ENCODE measurements around the gene PPP1R13B. TPM values are rescaled to one million over a fixed set of nuclear protein-coding genes. Genes with fewer than 3 reads are reported as not detected.

The PPP1R13B gene
- total RNA-seq, 1 experiment from 2014 or later: 16.2 TPM

DNA sequence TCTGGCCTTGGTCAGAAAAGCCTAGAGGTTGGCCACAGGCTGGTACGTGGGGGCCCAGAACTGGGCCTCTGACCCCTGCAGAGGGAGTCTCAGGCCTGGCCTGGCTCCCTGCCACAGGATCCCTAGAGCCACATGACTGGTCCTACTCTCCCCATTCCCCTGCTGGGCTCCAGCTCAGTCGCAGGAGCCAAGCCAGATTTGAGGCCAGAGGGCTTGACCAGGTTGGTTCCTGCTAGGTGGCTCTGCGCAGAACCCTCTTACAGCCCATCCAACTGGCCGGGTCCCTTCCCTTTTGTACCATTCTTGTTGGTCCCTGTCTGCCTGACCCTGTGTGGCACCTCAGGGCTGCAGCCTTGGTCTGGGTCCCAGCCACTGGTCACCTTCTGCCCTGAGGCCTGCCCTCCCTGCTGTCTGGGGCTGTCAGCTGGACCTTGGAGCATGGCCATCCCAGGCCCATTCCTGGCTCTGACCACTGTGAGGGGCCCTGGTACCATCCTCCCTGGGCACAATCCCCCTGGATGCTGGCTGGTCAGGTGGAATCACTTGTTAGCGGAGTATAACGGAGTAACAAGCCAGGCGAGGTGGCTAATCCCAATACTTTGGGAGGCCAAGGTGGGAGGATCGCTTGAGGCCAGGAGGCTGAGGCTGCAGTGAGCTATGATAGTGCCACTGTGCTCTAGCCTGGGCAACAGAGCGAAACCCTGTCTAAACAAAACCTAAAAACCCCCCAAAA, 22.9 kb upstream of the PPP1R13B start:
- Mint-ChIP-seq H3K9me3 (ENCODE audit: unreplicated experiment) (no peaks in the 10 kb centered on the region), H3K27ac (ENCODE audit: low read depth, unreplicated experiment) (no peak overlapping the region), H3K4me3 (ENCODE audit: unreplicated experiment) (no peak overlapping the region), H3K4me1 (ENCODE audit: insufficient read depth, unreplicated experiment) (peaks cover 21% of the 10 kb centered on the region), H3K27me3 (ENCODE audit: insufficient read depth, unreplicated experiment) (no peaks in the 10 kb centered on the region), H3K36me3 (ENCODE audit: insufficient read depth, unreplicated experiment) (no peaks in the 10 kb centered on the region)
- DNase-seq (ENCODE audit: unreplicated experiment): no peak
- BruUV-seq (replicated peaks): no TSS peak
- TF ChIP-seq, protein P1, sequence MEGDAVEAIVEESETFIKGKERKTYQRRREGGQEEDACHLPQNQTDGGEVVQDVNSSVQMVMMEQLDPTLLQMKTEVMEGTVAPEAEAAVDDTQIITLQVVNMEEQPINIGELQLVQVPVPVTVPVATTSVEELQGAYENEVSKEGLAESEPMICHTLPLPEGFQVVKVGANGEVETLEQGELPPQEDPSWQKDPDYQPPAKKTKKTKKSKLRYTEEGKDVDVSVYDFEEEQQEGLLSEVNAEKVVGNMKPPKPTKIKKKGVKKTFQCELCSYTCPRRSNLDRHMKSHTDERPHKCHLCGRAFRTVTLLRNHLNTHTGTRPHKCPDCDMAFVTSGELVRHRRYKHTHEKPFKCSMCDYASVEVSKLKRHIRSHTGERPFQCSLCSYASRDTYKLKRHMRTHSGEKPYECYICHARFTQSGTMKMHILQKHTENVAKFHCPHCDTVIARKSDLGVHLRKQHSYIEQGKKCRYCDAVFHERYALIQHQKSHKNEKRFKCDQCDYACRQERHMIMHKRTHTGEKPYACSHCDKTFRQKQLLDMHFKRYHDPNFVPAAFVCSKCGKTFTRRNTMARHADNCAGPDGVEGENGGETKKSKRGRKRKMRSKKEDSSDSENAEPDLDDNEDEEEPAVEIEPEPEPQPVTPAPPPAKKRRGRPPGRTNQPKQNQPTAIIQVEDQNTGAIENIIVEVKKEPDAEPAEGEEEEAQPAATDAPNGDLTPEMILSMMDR (IDR thresholded peaks at IDR 0.05; ENCODE audit: unreplicated experiment): no peak
- intact Hi-C loops (cut with micrococcal nuclease): no loop called here
- POLR2A ChIA-PET: interaction anchor here (0.7 kb wide), 1 partner anchor 82 kb away, joined by 3 read pairs; no protein-coding TSS in a partner anchor
- CTCF ChIA-PET: interaction anchor here (0.6 kb wide), 2 partner anchors 110 to 1024 kb away, joined by 3 read pairs; no protein-coding TSS in a partner anchor

DNA sequence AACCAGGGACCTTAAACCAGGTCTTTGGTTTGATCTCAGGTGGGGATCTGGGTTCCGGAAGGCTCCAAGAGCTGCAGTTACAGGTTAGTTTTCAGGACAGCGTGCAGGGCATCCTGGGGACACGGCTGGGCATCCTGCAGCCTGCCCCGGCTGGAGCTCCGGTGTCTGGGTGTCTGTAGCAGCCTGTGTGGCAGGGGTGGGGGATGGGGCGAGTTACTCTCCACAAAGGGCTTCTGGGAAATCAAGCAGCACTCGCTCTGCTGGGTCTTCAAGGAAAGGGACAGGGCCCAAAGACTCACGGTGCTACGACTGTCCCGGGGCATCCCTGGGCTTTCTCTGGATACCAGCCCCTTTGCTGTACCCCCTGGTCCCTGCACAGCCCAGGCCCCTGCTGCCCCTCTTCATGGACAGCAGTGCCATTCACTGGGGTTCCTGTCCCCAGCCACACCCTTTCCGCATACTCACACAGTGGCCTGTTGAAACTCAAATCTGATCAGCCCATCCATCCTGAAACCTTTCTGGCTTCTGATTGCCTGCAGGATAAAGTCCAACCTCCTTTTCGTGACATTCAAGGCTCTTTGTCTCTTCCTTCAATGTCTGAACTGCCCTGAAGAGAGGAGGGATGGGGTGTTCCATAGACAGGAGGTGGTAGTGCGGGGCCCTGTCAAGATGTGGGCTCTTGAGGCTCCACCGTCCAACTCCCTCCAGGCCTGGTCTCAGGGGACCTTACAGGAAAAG, 22.2 kb upstream of the PPP1R13B start:
- ChIA-PET POLR2A (interaction anchor here (0.9 to 2.7 kb wide), 2 partner anchors 23 to 52 kb away, joined by 3 to 16 read pairs; partner anchors contain the start of gene PPP1R13B), CTCF (no interaction called here)
- BruUV-seq (replicated peaks): no TSS peak
- DNase-seq (ENCODE audit: unreplicated experiment): no peak
- no peak overlapping the region for H3K27ac Mint-ChIP-seq (ENCODE audit: low read depth, unreplicated experiment)
- H3K27me3 Mint-ChIP-seq (ENCODE audit: insufficient read depth, unreplicated experiment): no peaks in the 10 kb centered on the region
- no peaks in the 10 kb centered on the region for H3K9me3 Mint-ChIP-seq (ENCODE audit: unreplicated experiment)
- H3K36me3 Mint-ChIP-seq (ENCODE audit: insufficient read depth, unreplicated experiment): no peaks in the 10 kb centered on the region
- peaks cover 21% of the 10 kb centered on the region for H3K4me1 Mint-ChIP-seq (ENCODE audit: insufficient read depth, unreplicated experiment)
- intact Hi-C loops (cut with micrococcal nuclease): no loop called here
- TF ChIP-seq, protein P1 (IDR thresholded peaks at IDR 0.05; ENCODE audit: unreplicated experiment): no peak
- H3K4me3 Mint-ChIP-seq (ENCODE audit: unreplicated experiment): no peak overlapping the region

DNA sequence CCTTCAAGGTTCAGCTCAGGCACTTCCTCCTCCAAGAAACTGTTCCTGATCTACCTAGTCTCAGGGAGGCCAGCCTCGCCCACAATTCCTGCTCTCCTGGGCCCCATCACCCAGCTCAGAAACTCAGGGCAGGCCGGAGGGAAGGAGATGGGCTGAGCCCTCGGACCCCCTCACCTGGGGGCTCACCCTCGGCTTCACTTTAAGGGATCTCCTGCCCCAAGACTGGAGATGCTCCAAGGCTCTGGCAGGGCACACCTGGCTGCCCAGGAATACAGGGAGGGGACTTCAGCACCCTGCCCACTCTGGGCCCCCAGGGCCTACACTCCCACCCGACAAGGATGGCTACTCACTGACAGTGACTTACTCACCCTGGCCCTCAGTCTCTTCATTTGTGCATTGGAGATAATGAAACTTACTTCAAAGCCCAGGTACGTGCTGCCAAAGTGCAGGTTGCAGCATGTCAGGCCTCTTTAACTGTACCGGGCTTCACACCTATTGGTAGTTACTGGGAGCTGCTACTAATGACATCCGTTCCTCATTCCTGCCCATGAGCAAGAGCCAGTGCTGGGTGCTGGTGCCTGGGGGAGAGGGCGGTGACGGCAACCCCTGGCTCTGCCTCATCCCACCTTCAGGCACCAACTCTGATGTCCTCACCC, 21.0 kb upstream of the PPP1R13B start:
- H3K36me3 Mint-ChIP-seq (ENCODE audit: insufficient read depth, unreplicated experiment): no peaks in the 10 kb centered on the region
- intact Hi-C loops (cut with micrococcal nuclease): no loop called here
- POLR2A ChIA-PET: interaction anchor here (0.5 to 2.7 kb wide), 10 partner anchors 9 to 71 kb away, joined by 3 to 16 read pairs (median 4); partner anchors contain the start of gene PPP1R13B
- BruUV-seq (replicated peaks): no TSS peak
- peak; percentile 88 for DNase-seq (ENCODE audit: unreplicated experiment)
- H3K4me3 Mint-ChIP-seq (ENCODE audit: unreplicated experiment): no peak overlapping the region
- no peaks in the 10 kb centered on the region for H3K9me3 Mint-ChIP-seq (ENCODE audit: unreplicated experiment)
- CTCF ChIA-PET: interaction anchor here (0.5 to 1.9 kb wide), 5 partner anchors 33 to 1313 kb away, joined by 3 to 9 read pairs (median 4); no protein-coding TSS in a partner anchor
- no peaks in the 10 kb centered on the region for H3K27me3 Mint-ChIP-seq (ENCODE audit: insufficient read depth, unreplicated experiment)
- peak overlapping the region; percentile 50 for H3K27ac Mint-ChIP-seq (ENCODE audit: low read depth, unreplicated experiment)
- H3K4me1 Mint-ChIP-seq (ENCODE audit: insufficient read depth, unreplicated experiment): peaks cover 21% of the 10 kb centered on the region
- TF ChIP-seq, protein P1 (IDR thresholded peaks at IDR 0.05; ENCODE audit: unreplicated experiment): no peak

Data from MCF 10A (cell line).